HG03103 (cell line): Measurements from ENCODE around the gene LCN10.
"Not testable (repeated sequence)": the region's sequence is repeated elsewhere in the genome, so short reads cannot be mapped to it uniquely, and the experiment has no call there.

Source experiments
- ATAC-seq: cut with Tn5 transposase; IDR thresholded peaks from one replicate; pipeline ENCODE4 v1.9.1; 2021; ENCODE audit warnings: low read depth; ENCODE audit not compliant: unreplicated experiment

LCN10 gene

DNA sequence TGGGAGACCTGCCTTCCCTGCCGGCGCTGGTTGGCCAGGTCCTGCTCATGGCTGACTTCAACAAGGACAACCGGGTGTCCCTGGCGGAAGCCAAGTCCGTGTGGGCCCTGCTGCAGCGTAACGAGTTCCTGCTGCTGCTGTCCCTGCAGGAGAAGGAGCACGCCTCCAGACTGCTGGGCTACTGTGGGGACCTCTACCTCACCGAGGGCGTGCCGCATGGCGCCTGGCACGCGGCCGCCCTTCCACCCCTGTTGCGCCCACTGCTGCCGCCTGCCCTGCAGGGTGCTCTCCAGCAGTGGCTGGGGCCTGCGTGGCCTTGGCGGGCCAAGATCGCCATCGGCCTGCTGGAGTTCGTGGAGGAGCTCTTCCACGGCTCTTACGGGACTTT, 19.8 kb downstream of the LCN10 start:
- ATAC-seq = no peak

DNA sequence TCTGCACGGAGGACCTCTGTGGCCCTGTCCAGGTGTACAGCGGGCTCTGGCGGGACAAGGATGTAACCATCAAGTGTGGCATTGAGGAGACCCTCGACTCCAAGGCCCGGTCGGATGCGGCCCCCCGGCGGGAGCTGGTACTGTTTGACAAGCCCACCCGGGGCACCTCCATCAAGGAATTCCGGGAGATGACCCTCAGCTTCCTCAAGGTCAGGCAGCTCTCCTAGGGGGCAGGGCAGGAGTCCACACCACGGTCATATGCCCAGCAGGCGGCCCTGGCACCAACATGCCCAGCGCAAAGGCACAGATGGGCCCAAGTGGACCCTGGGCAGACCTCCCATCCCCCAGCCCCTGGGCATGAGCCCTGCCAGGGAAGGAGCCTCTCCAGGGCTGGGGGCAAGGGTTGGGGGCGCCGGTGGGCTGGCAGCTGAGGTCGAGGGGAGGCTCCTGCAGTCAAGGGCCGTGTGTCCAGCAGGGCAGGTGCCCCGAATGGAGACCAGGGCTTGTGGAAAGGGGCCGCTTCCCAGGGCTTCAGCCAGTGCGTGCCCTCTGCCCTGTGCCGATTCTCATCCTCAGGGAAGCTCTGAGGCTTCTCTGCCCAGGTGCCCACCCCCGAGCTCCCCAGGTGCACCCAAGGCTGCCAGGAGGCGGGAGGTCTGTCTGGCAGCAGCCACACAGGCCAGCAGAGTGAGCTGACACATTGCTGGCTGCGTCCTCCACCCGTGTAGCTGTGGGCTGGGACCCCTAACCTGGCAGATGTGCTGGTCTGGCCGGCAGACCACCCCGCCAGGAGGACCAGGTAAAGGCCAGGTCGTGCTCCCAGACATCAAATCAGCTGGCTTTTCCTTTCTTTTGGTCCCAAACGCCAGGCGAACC, 20.4 kb downstream of the LCN10 start:
- ATAC-seq = no peak

DNA sequence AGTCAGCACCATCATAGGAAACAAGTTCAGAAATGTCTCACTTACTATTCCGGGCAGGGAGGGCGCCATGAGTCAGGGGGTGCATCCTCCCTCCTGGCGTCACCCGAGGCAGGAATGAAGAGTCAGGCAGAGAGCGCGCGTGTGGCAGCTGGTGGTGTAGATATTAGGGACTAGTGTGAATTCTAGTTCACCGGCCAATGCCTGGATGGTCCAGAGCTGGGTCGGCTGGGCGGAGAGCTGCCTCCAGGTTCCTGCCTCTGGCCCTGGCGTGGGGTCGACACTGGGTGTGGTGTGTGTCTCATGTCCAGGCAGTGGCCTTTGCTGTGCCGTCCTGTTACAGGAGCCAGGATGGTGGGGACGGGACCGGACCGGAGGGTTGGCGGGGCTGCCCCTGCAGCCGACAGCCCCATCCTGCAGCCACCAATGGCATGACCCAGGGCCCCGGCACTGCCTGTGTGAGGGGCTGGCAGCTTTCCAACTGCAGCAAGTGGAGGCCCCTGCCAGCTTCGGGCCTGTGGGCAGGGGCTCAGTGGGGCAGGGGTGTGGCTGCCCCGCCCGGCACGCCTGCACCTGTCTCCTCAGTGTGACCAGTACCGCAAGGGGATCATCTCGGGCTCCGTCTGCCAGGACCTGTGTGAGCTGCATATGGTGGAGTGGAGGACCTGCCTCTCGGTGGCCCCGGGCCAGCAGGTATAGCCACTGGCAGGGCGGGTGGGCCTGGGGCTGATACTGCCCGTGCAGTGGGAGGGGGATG, 21.2 kb downstream of the LCN10 start:
- no peak for ATAC-seq

DNA sequence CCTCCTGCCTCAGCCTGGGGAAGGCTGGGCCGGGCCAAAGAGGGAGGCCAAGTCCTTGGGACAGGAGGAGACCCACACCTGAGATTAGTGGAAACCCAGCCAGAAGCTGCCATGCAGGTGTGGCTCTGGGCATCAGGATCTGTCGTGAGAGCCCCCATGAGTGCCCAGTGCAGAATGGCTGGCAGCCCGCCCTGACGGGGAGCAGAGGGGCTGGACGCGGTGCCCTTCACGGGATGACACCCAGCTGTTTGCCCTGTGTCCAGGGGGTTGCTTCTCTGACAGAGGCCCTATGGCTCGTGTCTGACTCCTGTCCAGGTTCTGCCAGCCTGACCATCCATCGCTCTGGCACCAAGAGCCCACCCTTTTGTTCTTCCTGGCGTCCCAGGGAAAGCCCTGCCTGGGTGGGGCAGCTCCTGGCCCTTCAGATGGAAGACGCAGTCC, 21.8 kb downstream of the LCN10 start:
- ATAC-seq = no peak

DNA sequence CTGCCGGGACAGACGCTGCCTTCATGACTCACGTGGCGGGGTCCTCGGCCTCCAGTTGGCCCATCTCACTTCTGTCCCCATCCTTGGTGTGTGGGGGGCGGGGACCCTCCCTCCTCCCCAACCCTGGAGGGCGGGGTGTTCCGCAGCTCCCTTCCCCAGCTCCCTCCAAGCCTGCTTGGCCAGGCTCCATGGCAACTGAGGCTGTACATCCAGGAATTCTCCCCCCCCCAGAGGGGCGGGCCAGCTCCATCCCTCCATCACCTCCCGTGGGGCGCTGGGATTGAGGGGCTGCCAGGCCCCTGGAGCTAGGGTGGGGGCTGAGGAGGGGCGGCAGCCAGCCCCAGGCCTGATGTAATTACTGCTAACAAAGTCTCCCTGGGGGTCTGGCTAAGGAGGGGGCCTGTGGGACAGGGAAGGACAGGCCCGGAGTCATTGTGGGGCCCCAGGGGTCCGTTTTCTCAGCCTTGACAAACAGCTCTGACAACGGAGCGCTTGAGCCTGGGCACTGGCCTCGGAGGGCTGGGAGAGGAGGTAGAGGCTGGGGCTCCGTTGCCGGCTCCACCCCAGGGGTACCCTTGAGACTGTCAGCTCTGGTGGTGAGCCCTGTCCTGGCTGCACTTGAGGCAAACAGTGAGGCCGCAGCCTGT, 22.4 kb downstream of the LCN10 start:
- no peak for ATAC-seq

DNA sequence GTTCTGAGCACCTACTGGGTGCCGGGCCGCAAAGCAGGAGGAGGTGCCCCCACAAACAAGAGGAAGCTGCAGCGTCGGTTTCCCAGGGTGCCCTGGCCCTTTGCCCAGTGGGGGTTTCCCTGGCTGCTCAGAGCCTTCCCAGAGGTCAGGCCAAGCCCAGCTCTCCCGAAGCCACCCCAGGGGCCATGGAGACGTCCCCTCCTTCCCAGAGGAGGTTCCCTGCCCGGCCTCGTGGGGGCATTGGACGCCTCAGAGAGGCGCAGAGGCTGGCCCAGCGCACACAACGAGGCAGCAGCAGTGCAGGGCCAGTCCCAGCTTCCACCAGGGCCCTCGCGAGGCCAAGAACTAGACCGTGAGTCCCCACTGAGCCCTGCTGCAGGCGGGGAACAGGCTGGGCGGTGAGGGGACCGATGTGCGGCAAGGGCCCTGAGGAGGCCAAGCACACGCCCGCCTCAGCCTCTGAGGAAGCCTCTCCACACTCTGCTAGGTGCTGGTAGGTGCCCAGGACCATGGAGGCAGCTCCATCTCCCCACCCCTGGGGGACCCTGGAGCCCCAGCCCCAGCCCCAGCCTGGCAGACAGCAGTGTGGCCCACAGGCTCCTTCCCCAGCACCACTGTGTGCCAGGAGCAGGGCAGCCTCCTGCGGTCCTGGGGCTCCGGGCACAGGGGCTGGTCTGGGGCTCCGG, 23.4 kb downstream of the LCN10 start:
- no peak for ATAC-seq

DNA sequence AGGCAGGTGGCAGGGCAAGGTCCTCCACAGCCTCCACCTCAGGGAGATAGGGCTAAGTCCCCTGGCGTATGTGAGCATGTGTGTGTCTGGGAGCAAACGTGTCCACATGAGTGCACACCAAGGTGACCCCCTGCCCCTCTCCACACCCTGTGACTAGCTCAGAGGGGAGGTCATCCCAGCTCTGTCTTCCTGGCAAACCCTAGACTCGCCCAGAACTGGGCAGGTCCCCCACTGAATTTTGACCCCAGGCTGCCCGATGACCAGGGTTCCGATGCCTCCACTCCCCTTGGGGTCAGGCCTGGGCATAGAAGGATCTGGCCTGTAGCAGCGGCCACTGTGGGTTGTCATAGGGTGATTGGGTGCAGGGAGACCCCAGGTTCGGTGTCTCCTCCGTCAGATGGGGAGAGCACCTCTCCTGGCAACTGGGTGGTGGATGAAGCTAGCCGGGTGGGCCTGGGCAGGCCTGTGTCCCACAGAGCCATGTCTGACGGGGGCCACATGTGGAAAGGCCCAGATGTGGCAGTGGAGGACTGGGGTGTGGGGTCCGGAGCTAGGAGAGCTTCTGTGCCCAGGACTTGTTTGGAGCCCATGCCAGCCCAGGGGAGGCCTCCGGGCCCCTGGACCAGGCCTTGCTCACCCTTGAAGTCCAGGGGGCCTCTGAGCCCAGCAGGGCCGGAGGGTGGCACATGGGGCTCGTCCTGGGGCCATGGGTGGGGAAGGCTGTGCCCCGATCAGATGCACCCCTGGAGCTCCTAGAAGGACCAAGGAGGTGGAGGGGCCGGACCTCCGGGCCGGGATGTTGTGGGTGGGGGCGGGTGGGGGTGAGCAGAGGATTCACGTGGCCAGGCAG, 24.2 kb downstream of the LCN10 start:
- ATAC-seq = no peak

DNA sequence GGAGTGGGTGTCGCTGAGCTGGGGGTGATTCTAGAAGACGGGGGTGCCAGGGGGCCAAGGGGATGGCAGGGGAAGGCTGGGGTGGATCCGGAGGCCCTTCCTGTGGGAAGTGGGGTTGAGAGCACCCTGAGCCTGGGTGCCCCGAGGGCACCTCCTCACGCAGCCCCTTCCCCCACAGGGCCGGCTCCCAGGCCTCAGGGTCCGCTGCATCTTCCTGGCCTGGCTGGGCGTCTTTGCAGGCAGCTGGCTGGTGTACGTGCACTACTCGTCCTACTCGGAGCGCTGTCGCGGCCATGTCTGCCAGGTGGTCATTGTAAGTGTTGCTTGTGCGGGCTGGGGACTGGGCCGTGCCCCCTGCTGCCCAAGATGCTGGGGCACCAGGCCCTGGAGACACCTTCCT, 25.3 kb downstream of the LCN10 start:
- ATAC-seq = no peak

DNA sequence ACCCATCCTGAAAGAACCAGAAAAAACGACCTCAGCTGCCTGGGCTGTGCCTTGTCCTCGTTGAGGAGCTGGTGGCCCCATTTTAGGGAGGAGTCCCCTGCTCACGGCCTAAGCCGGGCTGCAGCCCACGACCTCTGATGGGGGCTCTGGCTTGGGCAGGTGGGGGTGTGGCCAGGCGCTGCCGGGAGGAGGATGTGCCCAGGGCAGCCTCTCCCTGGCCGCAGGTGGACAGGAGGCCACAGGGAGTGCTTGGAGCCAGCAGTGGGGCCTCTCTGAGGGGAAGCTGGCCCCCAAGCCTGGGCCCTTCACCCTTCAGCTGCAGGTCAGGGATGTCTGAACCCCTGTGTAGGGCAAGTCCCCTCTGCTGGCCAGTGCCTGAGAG, 27.9 kb downstream of the LCN10 start:
- no peak for ATAC-seq

DNA sequence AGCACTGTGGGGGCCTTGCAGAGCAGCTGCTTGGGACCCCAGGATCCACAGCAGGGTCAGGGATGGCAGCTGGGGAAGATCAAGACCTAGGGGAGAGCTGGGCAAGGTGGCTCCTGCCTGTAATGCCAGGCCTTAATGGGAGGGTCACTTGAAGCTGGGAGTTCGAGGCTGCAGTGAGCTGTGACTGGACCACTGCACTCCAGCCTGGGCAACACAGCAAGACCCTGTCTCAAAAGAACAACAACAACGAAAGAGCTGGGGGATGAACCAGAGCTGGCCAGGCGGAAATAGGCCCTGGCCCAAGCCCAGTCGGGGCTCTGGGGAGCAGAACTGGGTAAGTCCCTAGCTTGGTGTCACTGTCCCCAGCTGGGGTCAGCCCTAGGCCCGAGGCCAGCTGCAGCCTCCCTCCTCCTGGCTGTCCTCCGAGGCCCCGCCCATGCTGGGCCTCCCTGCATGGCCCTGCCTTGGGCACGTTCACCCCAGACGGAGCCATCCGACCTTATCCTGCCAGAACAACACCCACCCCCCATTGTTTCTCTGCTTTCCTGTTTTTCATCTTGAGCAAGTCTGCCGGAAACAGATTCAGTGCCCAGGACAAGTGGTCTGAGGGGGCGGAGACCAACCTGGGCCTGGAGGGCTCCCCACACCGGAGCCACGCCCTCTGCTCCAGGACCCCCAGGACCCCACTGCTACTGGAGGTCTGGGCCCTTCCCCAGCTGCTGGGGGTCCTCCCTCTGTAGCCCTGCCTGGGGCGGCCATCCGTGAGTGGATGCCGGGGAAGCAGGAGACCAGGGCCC, 28.4 kb downstream of the LCN10 start:
- no peak for ATAC-seq

DNA sequence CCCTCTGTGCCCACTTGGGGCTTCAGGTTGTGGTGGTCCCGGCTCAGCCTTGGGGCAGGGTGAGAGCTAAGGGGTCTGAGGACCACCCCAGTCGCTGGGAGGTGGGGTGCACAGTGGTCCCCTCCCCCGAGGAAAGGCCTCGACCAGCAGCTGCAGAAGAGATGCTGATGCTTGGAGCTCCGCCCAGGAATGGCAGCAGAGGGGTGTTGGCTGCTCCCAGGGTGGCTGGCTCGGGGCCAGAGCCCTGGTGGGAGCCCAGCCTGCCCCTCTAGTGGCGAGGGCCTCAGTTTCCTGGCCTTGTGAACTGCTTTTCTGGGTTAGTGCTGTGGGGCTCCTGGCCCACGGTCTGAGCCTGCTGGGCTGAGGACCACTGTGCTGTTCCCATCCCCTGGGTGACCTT, 29.2 kb downstream of the LCN10 start:
- no peak for ATAC-seq

DNA sequence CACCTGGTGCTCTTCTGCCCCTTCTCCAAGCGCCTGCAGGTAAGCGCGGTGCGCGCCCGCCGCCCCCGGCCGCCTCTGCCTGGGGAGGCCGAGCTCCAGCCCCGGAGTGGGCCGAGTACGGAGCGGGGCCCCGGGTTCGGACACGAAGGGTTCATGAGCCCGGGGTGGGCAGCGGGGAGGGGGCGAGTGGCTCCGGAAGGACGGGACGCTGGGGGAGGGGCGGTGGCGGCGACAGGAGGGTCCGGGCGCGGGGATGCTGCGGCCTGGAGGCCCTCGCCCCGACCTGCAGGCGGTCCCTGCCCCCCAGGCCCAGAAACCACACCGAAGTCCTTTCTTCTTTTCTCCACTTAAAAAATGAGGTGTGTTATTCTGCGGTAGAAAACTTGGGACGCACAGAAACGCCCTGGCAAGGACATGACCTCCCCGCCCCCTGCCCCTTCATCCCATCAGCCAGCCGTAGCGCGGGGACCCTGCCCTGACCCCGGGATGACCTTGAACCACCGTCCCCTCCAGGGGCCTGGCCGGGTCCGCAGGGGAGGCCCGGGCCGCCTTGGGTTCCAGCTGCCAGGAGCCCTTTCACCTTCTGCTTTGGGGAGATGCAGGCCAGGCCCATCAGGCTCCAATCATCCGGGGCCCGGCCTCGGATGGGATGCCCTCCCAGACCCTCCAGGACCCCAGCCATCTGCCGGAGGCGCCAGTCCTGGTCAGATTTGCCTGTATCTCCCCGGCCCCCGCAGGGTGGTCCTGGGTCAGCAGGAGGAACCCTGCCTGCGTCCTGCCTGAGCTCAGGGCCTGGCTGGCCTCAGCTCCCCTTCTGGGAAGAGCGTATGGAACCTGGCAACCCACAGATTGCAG, 29.8 kb downstream of the LCN10 start:
- ATAC-seq = no peak

DNA sequence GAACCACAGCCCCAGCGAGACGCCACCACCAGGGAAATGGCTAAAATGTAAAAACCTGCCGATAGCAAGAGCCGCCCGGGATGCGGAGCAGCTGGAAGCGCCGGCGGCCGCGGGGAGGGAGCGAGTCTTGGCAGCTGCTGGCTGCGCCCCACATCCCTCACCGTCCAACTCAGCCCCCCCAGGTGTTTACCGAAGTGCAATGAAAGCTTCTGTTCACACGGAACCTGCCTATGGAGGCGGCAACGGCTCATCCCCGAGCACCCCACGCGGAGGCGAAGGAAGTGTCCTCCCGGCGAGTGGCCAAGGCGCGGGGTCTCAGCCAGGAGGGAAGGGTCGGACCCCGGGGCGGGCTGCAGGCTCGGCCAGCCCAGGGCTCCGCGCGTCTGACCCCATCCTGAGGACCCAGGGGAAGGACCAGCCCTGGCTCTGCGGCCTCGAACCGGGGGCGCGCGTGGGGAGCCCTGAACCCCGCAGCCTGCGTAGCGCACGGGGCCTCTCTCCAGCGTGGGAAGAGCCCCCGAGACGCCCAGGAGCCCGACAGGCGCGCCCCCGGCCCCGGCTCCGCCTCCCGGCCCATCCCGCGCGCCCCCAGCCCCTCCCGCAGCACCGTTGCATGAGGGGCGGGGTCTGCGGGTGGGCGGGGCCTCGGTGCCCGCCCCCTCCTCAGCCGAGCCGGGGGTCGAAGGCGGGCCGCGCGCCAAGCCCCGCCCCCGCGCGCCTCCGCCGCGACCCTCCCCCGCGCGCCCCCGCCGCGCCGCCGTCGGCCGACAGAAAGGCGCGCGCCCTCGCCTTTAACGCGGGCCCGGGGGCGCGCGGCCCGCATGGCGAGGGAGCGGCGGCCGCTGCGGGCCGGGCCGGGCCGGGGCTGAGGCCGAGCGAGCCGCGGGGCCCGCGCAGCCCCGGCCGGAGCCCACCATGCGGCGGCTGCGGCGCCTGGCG, 30.7 kb downstream of the LCN10 start, which contains the start of gene DIPK1B:
TSS of gene DIPK1B (plus strand) at position 822 of the 939 bp plus-strand sequence. CDS start at position 916, 94 bp downstream.
- no peak for ATAC-seq

DNA sequence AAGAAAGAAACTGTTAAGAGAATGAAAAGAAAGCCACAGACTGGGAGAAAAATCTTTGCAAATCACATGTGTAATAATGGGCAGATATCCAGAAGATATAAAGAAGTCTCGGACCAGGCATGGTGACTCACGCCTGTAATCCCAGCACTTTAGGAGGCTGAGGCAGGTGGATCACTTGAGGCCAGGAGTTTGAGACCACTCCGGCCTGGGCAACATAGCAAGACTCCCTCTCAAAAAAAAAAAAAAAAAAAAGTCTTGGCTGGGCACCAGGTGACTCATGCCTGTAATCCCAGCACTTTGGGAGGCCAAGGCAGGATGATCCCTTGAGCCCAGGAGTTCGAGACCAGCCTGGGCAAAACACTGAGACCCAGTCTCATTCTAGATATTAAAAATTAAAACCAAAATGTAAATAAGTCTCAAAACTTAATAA, 31.5 kb downstream of the LCN10 start:
- ATAC-seq = not testable (repeated sequence)

DNA sequence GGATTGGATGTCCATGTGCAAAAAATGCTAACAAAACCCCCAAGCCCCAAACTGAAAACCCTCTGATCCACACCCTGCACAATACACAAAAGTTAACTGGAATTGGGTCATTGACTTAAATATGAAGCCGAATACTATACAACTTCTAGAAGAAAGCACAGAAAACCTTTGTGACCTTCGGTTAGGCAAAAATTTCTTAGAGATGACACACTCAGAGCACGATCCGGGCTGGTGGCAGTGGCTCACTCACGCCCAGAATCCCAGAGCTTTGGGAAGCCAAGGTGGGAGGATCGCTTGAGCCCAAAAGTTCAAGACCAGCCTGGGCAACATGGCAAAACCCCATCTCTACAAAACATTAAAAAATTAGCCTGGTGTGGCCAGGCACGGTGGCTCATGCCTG, 32.2 kb downstream of the LCN10 start:
- ATAC-seq = no peak

DNA sequence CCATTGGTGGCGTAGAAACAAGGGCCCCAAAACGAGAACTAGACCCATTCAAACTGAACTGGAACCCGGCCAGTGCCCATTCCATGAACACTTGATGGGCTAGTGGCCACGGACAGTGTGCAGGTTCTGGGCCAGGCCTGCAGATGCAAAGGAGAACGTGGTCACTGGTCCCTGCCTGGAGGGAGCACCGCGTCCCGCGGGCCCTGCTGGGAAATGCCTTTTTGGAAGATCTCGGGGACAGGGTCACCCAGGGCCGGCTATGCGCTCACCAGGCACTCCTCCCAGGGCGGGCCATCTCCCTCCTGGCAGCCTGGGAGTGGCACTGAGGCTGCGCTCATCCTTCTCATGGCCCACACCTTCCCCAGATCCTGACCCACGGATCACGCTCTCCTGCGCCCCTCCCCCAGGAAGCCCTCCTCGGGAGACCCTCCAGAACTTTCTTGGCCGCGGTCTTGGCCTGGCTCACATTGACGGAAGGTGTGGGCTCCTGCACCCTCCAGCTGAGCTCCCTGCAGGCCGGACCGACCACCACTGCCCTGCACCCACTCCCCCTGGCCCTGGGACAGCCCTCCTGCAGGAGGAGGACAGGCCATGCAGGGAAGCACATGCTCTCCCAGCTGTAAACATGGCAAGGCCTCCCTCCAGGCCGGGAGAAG, 33.2 kb downstream of the LCN10 start:
- ATAC-seq = no peak
